Activated CD8-positive, alpha-beta T cell treated with anti-CD3 and anti-CD28 coated beads for 36 hours (primary cell): ENCODE data around the gene NPHS1. TPM values are rescaled to one million over a fixed set of nuclear protein-coding genes. Genes with fewer than 3 reads are reported as not detected.
A peak's percentile ranks its signal among the peaks of the same experiment; 100 is the strongest.

ENCODE experiments used
- ATAC-seq: fragments of 200-7000 bp; cut with Tn5 transposase; one replicate; pipeline ENCODE4 v1.10.0; 2021; ENCODE audit warnings: mild to moderate bottlenecking, moderate library complexity
- CTCF ChIA-PET: fragments of 350-600 bp; sonication (Branson Sonifier 250); formaldehyde crosslinking; loops from one replicate; lab custom pipeline; 2021; ENCODE audit warnings: antibody characterized with exemption; lab: Charles Lee
- POLR2A ChIA-PET: fragments of 350-600 bp; sonication (Branson Sonifier 250); formaldehyde crosslinking; loops from one replicate; lab custom pipeline; 2021; ENCODE audit warnings: antibody characterized with exemption; lab: Charles Lee
- DNase-seq: peaks from one replicate; pipeline ENCODE4 v3.0.0-alpha.2; 2020
- H3K27ac Mint-ChIP-seq: one replicate; pipeline ENCODE4 v1.8.0; 2021; ENCODE audit warnings: mild to moderate bottlenecking, mixed read lengths
- H3K27me3 Mint-ChIP-seq: one replicate; pipeline ENCODE4 v1.8.0; 2021; ENCODE audit warnings: mixed read lengths
- H3K36me3 Mint-ChIP-seq: one replicate; pipeline ENCODE4 v1.8.0; 2021; ENCODE audit warnings: low read depth, mixed read lengths
- H3K4me1 Mint-ChIP-seq: one replicate; pipeline ENCODE4 v1.8.0; 2021; ENCODE audit warnings: low read depth, mixed read lengths
- H3K4me3 Mint-ChIP-seq: one replicate; pipeline ENCODE4 v1.8.0; 2021; ENCODE audit warnings: mild to moderate bottlenecking, moderate library complexity, mixed read lengths
- H3K9me3 Mint-ChIP-seq: one replicate; pipeline ENCODE4 v1.8.0; 2021; ENCODE audit warnings: mixed read lengths
- intact Hi-C: fragments of 100-400 bp; cut with micrococcal nuclease; formaldehyde crosslinking; loops from one replicate; pipeline ENCODE4 v1.10.0; 2022
- total RNA-seq, 2 experiments: library from RNA; stranded (reverse); gene quantifications; one replicate each; pipeline ENCODE4 v1.2.3, GENCODE V29; 2021
- TF ChIP-seq, protein P1 (sequence below): fragments of 200-600 bp; IDR thresholded peaks from one replicate; pipeline ENCODE4 v1.8.0; 2022; ENCODE audit warnings: antibody characterized with exemption, mild to moderate bottlenecking

Gene NPHS1
- total RNA-seq, 2 experiments from 2014 or later, result not detected

DNA sequence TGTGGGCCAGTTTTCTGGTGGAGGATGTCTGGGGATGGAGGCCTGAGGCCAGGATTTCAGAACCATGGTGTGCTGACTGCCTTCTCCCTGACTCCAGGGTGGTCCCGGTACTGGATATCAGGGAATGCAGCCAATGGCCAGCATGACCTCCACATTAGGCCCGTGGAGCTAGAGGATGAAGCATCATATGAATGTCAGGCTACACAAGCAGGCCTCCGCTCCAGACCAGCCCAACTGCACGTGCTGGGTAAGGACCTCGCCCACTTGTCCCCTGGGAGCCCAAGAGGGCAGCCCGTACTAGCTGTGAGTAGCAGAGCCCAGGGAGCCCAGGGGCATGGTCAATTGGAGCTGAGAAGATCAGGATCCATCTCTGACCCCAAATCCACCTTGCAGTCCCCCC, 6.0 kb upstream of the NPHS1 start:
- CTCF ChIA-PET, result no interaction called here
- Mint-ChIP-seq H3K4me1 (peaks cover 9% of the 10 kb centered on the region), H3K36me3 (no peaks in the 10 kb centered on the region), H3K27me3 (peaks cover 53% of the 10 kb centered on the region), H3K4me3 (no peak overlapping the region), H3K27ac (no peak overlapping the region), H3K9me3 (no peaks in the 10 kb centered on the region)
- intact Hi-C loops, result no loop called here
- POLR2A ChIA-PET, result no interaction called here
- ATAC-seq (no peak), DNase-seq (no peak)
- TF ChIP-seq, protein P1, sequence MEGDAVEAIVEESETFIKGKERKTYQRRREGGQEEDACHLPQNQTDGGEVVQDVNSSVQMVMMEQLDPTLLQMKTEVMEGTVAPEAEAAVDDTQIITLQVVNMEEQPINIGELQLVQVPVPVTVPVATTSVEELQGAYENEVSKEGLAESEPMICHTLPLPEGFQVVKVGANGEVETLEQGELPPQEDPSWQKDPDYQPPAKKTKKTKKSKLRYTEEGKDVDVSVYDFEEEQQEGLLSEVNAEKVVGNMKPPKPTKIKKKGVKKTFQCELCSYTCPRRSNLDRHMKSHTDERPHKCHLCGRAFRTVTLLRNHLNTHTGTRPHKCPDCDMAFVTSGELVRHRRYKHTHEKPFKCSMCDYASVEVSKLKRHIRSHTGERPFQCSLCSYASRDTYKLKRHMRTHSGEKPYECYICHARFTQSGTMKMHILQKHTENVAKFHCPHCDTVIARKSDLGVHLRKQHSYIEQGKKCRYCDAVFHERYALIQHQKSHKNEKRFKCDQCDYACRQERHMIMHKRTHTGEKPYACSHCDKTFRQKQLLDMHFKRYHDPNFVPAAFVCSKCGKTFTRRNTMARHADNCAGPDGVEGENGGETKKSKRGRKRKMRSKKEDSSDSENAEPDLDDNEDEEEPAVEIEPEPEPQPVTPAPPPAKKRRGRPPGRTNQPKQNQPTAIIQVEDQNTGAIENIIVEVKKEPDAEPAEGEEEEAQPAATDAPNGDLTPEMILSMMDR, result no peak

DNA sequence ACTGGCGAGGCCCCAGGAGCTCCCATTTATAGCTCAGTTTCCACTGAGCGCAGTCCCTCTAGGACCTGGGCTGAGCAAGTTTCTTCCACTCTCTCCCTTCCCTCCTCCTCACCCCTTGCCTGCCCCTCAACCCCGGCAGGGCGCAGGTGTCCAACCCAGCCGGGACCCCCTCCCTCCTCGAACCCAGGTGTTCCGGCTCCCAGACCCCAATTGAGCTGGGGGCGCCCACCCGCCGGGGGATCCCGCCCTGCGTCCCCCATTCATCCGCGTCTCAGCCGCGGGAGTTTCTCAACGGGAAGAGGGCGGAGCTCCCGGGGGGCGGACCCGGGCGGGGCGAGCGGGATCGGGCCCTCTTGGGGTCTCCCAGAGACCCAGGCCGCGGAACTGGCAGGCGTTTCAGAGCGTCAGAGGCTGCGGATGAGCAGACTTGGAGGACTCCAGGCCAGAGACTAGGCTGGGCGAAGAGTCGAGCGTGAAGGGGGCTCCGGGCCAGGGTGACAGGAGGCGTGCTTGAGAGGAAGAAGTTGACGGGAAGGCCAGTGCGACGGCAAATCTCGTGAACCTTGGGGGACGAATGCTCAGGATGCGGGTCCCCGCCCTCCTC, 4.3 kb upstream of the NPHS1 start, which contains the start of gene KIRREL2:
TSS of gene KIRREL2 (plus strand) at position 366 of the 604 bp plus-strand sequence. CDS start at position 575, 209 bp downstream.
- Mint-ChIP-seq H3K27me3 (peaks cover 47% of the 10 kb centered on the region), H3K4me3 (peak within 1 kb of the TSS; percentile 71), H3K27ac (no peak within 1 kb of the TSS), H3K9me3 (no peaks in the 10 kb centered on the region), H3K36me3 (no peaks in the 10 kb centered on the region), H3K4me1 (peaks cover 9% of the 10 kb centered on the region)
- ChIA-PET CTCF (interaction anchor here (0.7 to 0.8 kb wide), 2 partner anchors 30 to 102 kb away, joined by 3 read pairs; no protein-coding TSS in a partner anchor), POLR2A (interaction anchor here (0.8 to 1.0 kb wide), 3 partner anchors 12 to 119 kb away, joined by 3 read pairs; partner anchors contain the start of gene APLP1)
- ATAC-seq, result peak; percentile 65
- DNase-seq, result peak; percentile 50
- intact Hi-C loops, result no loop called here
- TF ChIP-seq, protein P1, result no peak

DNA sequence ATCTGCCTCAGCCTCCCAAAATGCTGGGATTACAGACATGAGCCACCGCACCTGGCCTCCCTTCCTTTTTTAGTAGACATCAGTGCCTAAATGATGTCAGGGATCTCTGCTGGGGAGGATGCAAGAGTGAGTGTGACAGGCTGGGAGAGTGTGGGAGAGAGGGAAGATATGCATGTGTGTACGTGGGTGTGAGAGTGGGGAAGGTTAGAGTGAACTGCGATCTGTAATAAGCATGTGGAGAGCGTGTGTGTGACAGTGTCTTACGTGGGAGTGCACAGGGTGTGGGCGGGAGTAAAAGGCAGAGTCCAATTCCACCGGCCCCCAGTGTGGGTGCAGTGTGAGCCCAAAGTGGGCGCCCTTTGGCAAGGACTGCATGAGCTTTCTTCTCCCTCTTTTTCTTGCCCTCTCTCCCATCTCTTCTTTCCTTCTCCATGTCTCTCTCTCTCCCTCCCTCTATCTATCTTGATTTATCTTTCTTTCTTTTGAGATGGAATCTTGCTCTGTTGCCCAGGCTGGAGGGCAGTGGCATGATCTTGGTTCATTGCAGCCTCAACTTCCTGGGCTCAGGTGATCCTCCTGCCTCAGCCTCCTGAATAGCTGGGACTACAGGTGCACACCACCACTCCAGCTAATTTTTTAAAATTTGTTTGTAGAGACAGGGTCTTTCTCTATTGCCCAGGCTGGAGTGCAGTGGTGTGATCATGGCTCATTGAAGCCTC, 893 bp upstream of the NPHS1 start:
- intact Hi-C loops, result no loop called here
- no peaks in the 10 kb centered on the region for H3K9me3 Mint-ChIP-seq
- ChIA-PET POLR2A (interaction anchor here (1.2 kb wide), 1 partner anchor 8 kb away, joined by 5 read pairs; no protein-coding TSS in a partner anchor), CTCF (interaction anchor here (0.8 kb wide), 1 partner anchor 18 kb away, joined by 3 read pairs; no protein-coding TSS in a partner anchor)
- no peaks in the 10 kb centered on the region for H3K36me3 Mint-ChIP-seq
- DNase-seq, result no peak
- peaks cover 28% of the 10 kb centered on the region for H3K27me3 Mint-ChIP-seq
- H3K27ac Mint-ChIP-seq, result no peak overlapping the region
- H3K4me3 Mint-ChIP-seq, result no peak overlapping the region
- TF ChIP-seq, protein P1, result no peak
- H3K4me1 Mint-ChIP-seq, result peaks cover 6% of the 10 kb centered on the region
- no peak for ATAC-seq

DNA sequence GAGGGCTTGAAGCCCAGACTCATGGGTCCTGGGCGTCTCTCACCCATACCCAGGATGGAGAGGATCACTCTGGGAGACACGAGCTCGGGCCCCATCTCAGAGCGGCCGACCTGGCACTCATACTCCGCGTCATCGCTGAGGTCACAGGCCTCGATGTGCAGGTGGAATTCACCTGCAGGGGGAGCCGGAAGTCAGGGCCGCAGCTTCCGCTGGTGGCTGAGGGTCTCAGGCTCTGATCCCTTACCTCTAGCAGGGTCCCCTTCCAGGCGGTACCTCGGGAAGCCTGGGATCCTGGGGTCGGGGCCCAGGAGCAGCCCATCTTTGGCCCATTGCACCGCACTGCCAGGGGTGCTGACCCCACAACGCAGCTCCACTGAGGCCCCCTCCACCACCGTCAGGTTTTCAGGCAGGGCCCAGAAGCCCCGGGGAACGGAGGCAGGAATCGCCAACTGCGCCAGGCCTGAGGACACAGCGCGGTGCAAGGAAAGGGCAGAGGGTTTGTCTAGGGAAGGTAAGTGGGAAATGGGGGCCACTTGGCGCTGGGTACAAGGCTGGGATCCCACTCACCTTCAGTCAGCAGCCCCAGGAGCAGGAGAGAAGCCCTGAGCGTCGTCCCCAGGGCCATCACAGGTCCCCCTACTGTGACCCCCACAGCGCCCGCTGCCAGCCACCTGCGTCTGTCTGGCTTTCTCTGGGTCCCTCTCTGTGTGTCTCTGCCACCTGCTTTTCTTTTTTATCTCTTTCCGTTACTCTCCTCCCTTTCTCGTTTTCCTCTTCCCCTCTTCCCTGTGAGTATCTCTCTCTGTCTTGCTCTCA, 883 bp downstream of the NPHS1 start:
- TF ChIP-seq, protein P1, result peak; percentile 19
- H3K9me3 Mint-ChIP-seq, result no peaks in the 10 kb centered on the region
- H3K27me3 Mint-ChIP-seq, result peaks cover 32% of the 10 kb centered on the region
- peak overlapping the region; percentile 25 for H3K27ac Mint-ChIP-seq
- CTCF ChIA-PET, result interaction anchor here (1.5 kb wide), 1 partner anchor 16 kb away, joined by 3 read pairs; no protein-coding TSS in a partner anchor
- peak overlapping the region; percentile 13 for H3K4me3 Mint-ChIP-seq
- H3K36me3 Mint-ChIP-seq, result no peaks in the 10 kb centered on the region
- ATAC-seq (peak; percentile 42), DNase-seq (peak; percentile 59)
- peaks cover 3% of the 10 kb centered on the region for H3K4me1 Mint-ChIP-seq
- POLR2A ChIA-PET, result no interaction called here
- intact Hi-C loops, result no loop called here
